HPDE6-E6E7 (cell line): ENCODE results near the gene ZNF101.
"Not testable (repeated sequence)": the region's sequence is repeated elsewhere in the genome, so short reads cannot be mapped to it uniquely, and the experiment has no call there.

ENCODE experiments used
- DNase-seq: peaks from one replicate; pipeline ENCODE4 v3.0.0; 2011; ENCODE audit warnings: missing footprints; ENCODE audit errors: extremely low spot score

The ZNF101 gene

GRCh38 chr19:19661675-19662251 is 6.9 kb upstream of the ZNF101 start:
- DNase-seq = no peak

- no peak for DNase-seq
These were observed 6.3 kb upstream of the ZNF101 start for GRCh38 chr19:19662344-19662743.

GRCh38 chr19:19662871-19663255 is 5.8 kb upstream of the ZNF101 start:
- no peak for DNase-seq

- DNase-seq = peak; percentile 82
These were observed 5.2 kb upstream of the ZNF101 start, which contains the start of gene ATP13A1 for GRCh38 chr19:19663256-19664120. ATP13A1 (minus strand) TSS chr19:19663676; CDS start chr19:19663666, 10 bp downstream.

GRCh38 chr19:19665420-19665948 is 3.2 kb upstream of the ZNF101 start:
- not testable (repeated sequence) for DNase-seq

GRCh38 chr19:19670070-19670551 is 1.5 kb downstream of the ZNF101 start:
- DNase-seq = no peak

GRCh38 chr19:19672816-19673215 is 4.2 kb downstream of the ZNF101 start:
- DNase-seq = no peak

- DNase-seq = no peak
These were observed 5.7 kb downstream of the ZNF101 start for GRCh38 chr19:19674315-19674714.

- DNase-seq = no peak
These were observed 8.9 kb downstream of the ZNF101 start for GRCh38 chr19:19677579-19677978.

GRCh38 chr19:19679176-19680073 is 10.8 kb downstream of the ZNF101 start:
- no peak for DNase-seq

GRCh38 chr19:19686119-19686518 is 17.5 kb downstream of the ZNF101 start:
- not testable (repeated sequence) for DNase-seq

GRCh38 chr19:19686580-19686979 is 17.9 kb downstream of the ZNF101 start:
- DNase-seq = no peak

GRCh38 chr19:19687090-19687489 is 18.5 kb downstream of the ZNF101 start:
- DNase-seq = no peak

GRCh38 chr19:19689023-19689422 is 20.4 kb downstream of the ZNF101 start:
- DNase-seq = not testable (repeated sequence)

- DNase-seq = no peak
These were observed 23.0 kb downstream of the ZNF101 start for GRCh38 chr19:19691683-19692082.

GRCh38 chr19:19696386-19696785 is 27.7 kb downstream of the ZNF101 start:
- DNase-seq = no peak

GRCh38 chr19:19697589-19697988 is 28.9 kb downstream of the ZNF101 start:
- no peak for DNase-seq

- DNase-seq = not testable (repeated sequence)
These were observed 31.9 kb downstream of the ZNF101 start for GRCh38 chr19:19700493-19700892.

- DNase-seq = no peak
These were observed 36.2 kb downstream of the ZNF101 start for GRCh38 chr19:19704836-19705235.

GRCh38 chr19:19710506-19710905 is 41.9 kb downstream of the ZNF101 start:
- no peak for DNase-seq

GRCh38 chr19:19711306-19711933 is 42.8 kb downstream of the ZNF101 start:
- DNase-seq = no peak
